ENCODE data around the gene GSK3A. TPM values are rescaled to one million over a fixed set of nuclear protein-coding genes. Genes with fewer than 3 reads are reported as not detected.

Gene GSK3A
- total and polyA plus RNA-seq, 9 of the 15 experiments (the other 6 are each of a cell fraction or from before 2014, with no cell fraction given): 0.62 to 90.7 (median 33.3) TPM

DNA sequence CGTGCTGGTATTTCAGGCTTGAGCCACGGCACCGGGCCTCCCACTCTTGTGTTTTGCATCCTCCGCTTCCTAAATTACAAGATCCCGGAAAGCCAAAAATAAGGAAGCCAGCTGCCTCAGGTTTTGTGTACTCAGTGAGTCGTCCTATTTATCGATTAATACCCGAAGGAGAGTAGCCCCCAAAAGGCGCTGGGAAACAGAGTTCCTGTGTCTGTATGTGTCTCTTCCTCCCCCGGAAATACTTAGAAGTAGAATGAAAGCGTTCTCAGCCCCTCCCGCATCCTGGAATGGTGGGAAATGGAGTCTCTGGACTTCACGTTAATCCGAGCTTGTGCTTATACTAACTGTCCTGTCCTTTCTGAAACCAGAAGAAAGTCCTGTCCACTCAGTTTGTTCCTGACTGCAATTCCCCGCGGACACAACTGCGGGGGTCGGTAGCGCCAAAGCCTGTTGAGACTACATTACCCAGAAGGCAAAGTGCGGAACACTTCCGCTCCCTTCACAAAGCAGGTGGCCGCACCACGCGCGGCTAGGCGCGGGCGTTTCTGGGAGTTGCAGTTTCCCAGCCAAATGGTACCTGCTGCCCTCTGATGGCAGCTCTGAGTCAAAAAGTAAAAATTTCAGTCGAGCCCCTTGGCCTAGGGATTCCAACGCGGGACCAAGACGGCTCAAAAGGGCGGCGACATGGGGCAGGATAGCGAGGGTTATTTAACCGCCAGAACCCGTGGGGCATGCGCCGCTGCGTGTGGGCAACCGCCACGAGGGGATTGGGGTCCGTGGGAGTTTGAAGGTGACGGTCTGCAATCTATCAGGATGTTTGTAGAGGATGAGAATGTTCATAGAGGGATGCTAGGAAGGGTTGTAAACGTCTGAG is 2.2 kb upstream of the GSK3A start (continued):
- TF ChIP-seq ZBTB9 (CRISPR knock-in tag; IDR thresholded peaks at IDR 0.05) (peak; percentile 73; the same call in 1 of the 2 replicates), ZNF121 (CRISPR knock-in tag; conservative IDR thresholded peaks at IDR 0.05) (no peak), CAMTA2 (CRISPR knock-in tag; conservative IDR thresholded peaks at IDR 0.05) (no peak), E4F1 (CRISPR knock-in tag; IDR thresholded peaks at IDR 0.05; ENCODE audit: borderline replicate concordance) (no peak), MEIS2 (IDR thresholded peaks at IDR 0.05; ENCODE audit: partially characterized antibody) (no peak), NCOA2 (IDR thresholded peaks at IDR 0.05; ENCODE audit: partially characterized antibody in 2 of 2) (no peak), STAT5B (CRISPR knock-in tag; IDR thresholded peaks at IDR 0.05) (no peak), TRIM28 (IDR thresholded peaks at IDR 0.05) (no peak), ZNF592 (IDR thresholded peaks at IDR 0.05) (peak; percentile 91), ZNF586 (CRISPR knock-in tag; conservative IDR thresholded peaks at IDR 0.05) (0 out of 2 replicates have a peak, but pooled peaks have one; percentile 34), ZNF263 (CRISPR knock-in tag; IDR thresholded peaks at IDR 0.05; ENCODE audit: borderline replicate concordance) (no peak), ESRRA (IDR thresholded peaks at IDR 0.05; ENCODE audit: borderline replicate concordance, low read depth) (no peak; the same call in 1 of the 2 replicates), CBFA2T3 (IDR thresholded peaks at IDR 0.05) (no peak), CEBPB (tag; IDR thresholded peaks at IDR 0.05) (no peak)
- TF ChIP-seq, protein P1, sequence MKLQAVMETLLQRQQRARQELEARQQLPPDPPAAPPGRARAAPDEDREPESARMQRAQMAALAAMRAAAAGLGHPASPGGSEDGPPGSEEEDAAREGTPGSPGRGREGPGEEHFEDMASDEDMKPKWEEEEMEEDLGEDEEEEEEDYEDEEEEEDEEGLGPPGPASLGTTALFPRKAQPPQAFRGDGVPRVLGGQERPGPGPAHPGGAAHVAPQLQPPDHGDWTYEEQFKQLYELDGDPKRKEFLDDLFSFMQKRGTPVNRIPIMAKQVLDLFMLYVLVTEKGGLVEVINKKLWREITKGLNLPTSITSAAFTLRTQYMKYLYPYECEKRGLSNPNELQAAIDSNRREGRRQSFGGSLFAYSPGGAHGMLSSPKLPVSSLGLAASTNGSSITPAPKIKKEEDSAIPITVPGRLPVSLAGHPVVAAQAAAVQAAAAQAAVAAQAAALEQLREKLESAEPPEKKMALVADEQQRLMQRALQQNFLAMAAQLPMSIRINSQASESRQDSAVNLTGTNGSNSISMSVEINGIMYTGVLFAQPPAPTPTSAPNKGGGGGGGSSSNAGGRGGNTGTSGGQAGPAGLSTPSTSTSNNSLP (IDR thresholded peaks at IDR 0.05; ENCODE audit: borderline replicate concordance, low read depth, low read length): 0 out of 2 replicates have a peak, but pooled peaks have one; percentile 21
- TF ChIP-seq, protein P2, sequence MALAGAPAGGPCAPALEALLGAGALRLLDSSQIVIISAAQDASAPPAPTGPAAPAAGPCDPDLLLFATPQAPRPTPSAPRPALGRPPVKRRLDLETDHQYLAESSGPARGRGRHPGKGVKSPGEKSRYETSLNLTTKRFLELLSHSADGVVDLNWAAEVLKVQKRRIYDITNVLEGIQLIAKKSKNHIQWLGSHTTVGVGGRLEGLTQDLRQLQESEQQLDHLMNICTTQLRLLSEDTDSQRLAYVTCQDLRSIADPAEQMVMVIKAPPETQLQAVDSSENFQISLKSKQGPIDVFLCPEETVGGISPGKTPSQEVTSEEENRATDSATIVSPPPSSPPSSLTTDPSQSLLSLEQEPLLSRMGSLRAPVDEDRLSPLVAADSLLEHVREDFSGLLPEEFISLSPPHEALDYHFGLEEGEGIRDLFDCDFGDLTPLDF (CRISPR knock-in tag; IDR thresholded peaks at IDR 0.05): no peak
